Common myeloid progenitor, CD34-positive (primary cell): ENCODE results near the gene SCO1.

ENCODE experiments used
- CTCF ChIA-PET: fragments of 350-600 bp; sonication (Branson Sonifier 250); formaldehyde crosslinking; loops from one replicate; lab custom pipeline; 2021; ENCODE audit warnings: antibody characterized with exemption; lab: Charles Lee
- POLR2A ChIA-PET: fragments of 350-600 bp; sonication (Branson Sonifier 250); formaldehyde crosslinking; loops from one replicate; lab custom pipeline; 2021; ENCODE audit warnings: antibody characterized with exemption; lab: Charles Lee
- DNase-seq, 3 donors: peaks; one replicate each; pipeline versions ENCODE4 v3.0.0 to v3.0.0-alpha.2; 2013
- H3K27ac ChIP-seq, 2 experiments: 1 replicate in 1 of 2; 2 replicates in 1 of 2; pipeline ENCODE4 v1.7.0; 2013; ENCODE audit warnings: inconsistent platforms in 2 of 2, low read length in 2 of 2, mild to moderate bottlenecking in 2 of 2, low read depth in 1 of 2, moderate library complexity in 1 of 2; ENCODE audit not compliant: severe bottlenecking in 2 of 2, insufficient read depth in 1 of 2, poor library complexity in 1 of 2
- H3K27me3 ChIP-seq, 5 experiments: replicated peaks in 2 of 5; 1 replicate in 3 of 5; 2 replicates in 2 of 5; pipeline versions ENCODE4 v1.6.1 to v1.7.0; 2013; ENCODE audit warnings: low read length in 4 of 5, mild to moderate bottlenecking in 2 of 5, moderate library complexity in 2 of 5, inconsistent platforms in 1 of 5; ENCODE audit not compliant: insufficient read depth in 5 of 5, control insufficient read depth in 4 of 5
- H3K36me3 ChIP-seq, 4 experiments: 1 replicate in 2 of 4; 2 replicates in 2 of 4; pipeline versions ENCODE4 v1.6.1 to v1.7.0; 2013; ENCODE audit warnings: low read length in 3 of 4, control low read depth in 1 of 4, mild to moderate bottlenecking in 1 of 4; ENCODE audit not compliant: control insufficient read depth in 4 of 4, insufficient read depth in 4 of 4
- H3K4me1 ChIP-seq, 4 experiments: 1 replicate in 3 of 4; 2 replicates in 1 of 4; pipeline versions ENCODE4 v1.6.1 to v1.7.1; 2013; ENCODE audit warnings: low read length in 3 of 4, mild to moderate bottlenecking in 3 of 4, control low read depth in 1 of 4, inconsistent platforms in 1 of 4, moderate library complexity in 1 of 4; ENCODE audit not compliant: control insufficient read depth in 4 of 4, insufficient read depth in 4 of 4; ENCODE audit errors: control extremely low read depth in 1 of 4
- H3K4me3 ChIP-seq, 7 experiments: 1 replicate in 4 of 7; 2 replicates in 3 of 7; pipeline versions ENCODE4 v1.5.1 to v1.7.0; 2013; ENCODE audit warnings: mild to moderate bottlenecking in 7 of 7, low read length in 6 of 7, moderate library complexity in 6 of 7, inconsistent platforms in 2 of 7, low read depth in 2 of 7, control low read depth in 1 of 7; ENCODE audit not compliant: insufficient read depth in 4 of 7, control insufficient read depth in 1 of 7; ENCODE audit errors: extremely low read depth in 1 of 7
- H3K9me3 ChIP-seq, 5 experiments: 1 replicate in 4 of 5; 2 replicates in 1 of 5; pipeline versions ENCODE4 v1.6.1 to v1.7.1; 2013; ENCODE audit warnings: low read length in 4 of 5, mild to moderate bottlenecking in 2 of 5, inconsistent platforms in 1 of 5, low read depth in 1 of 5, moderate library complexity in 1 of 5; ENCODE audit not compliant: control insufficient read depth in 4 of 5, insufficient read depth in 2 of 5; ENCODE audit errors: control extremely low read depth in 1 of 5
- WGBS: methylation state at CpG from one replicate; pipeline ENCODE4 v1.1.5; 2013; ENCODE audit not compliant: insufficient coverage; 5-methylcytosine and 5-hydroxymethylcytosine counted together

Gene SCO1

GRCh38 chr17:10683853-10684252 lies 13.5 kb downstream of the SCO1 start:
- H3K27me3 ChIP-seq, result no peaks in the 10 kb centered on the region
- ChIA-PET CTCF (interaction anchor here (0.8 to 6.4 kb wide), 15 partner anchors 8 to 54 kb away, joined by 3 to 69 read pairs (median 7); no protein-coding TSS in a partner anchor), POLR2A (no interaction called here)
- DNase-seq, result peak; percentile 57 to 70 (median 67)
- no CpG with 5 or more reads among the region's 2 CpGs for WGBS
- H3K4me3 ChIP-seq, result no peak overlapping the region
- H3K36me3 ChIP-seq, result peaks cover 27 to 83% (median 47%) of the 10 kb centered on the region in 4 experiments
- H3K4me1 ChIP-seq, result no peaks in the 10 kb centered on the region
- no peaks in the 10 kb centered on the region for H3K9me3 ChIP-seq
- no peak overlapping the region for H3K27ac ChIP-seq

- no peaks in the 10 kb centered on the region for H3K27me3 ChIP-seq
- ChIA-PET CTCF (interaction anchor here (6.4 kb wide), 1 partner anchor 36 kb away, joined by 69 read pairs; no protein-coding TSS in a partner anchor), POLR2A (no interaction called here)
- H3K4me1 ChIP-seq, result no peaks in the 10 kb centered on the region
- no peaks in the 10 kb centered on the region for H3K9me3 ChIP-seq
- WGBS, result 98% methylated on average over 6 of the region's 7 CpGs
- H3K27ac ChIP-seq, result no peak overlapping the region
- DNase-seq, result no peak
- no peak overlapping the region for H3K4me3 ChIP-seq
- peaks cover 25 to 84% (median 58%) of the 10 kb centered on the region in 4 experiments for H3K36me3 ChIP-seq
Observed at GRCh38 chr17:10681866-10682446, 15.4 kb downstream of the SCO1 start.

GRCh38 chr17:10674704-10675103 lies 22.6 kb downstream of the SCO1 start:
- WGBS, result 93% methylated on average over 4 of the region's 4 CpGs
- POLR2A ChIA-PET, result no interaction called here
- Histone ChIP-seq H3K9me3 (no peaks in the 10 kb centered on the region), H3K27me3 (no peaks in the 10 kb centered on the region), H3K36me3 (peaks cover 0 to 44% (median 33%) of the 10 kb centered on the region in 4 experiments), H3K4me1 (no peaks in the 10 kb centered on the region), H3K27ac (no peak overlapping the region), H3K4me3 (no peak overlapping the region)
- DNase-seq, result no peak
- CTCF ChIA-PET, result interaction anchor here (1.2 to 1.6 kb wide), 3 partner anchors 9 to 28 kb away, joined by 4 to 6 read pairs (median 6); no protein-coding TSS in a partner anchor

- no peak overlapping the region for H3K27ac ChIP-seq
- DNase-seq, result no peak
- H3K36me3 ChIP-seq, result peaks cover 0 to 34% (median 22%) of the 10 kb centered on the region in 4 experiments
- CTCF ChIA-PET, result interaction anchor here (1.1 to 1.4 kb wide), 2 partner anchors 10 to 27 kb away, joined by 4 to 7 read pairs; no protein-coding TSS in a partner anchor
- POLR2A ChIA-PET, result no interaction called here
- H3K9me3 ChIP-seq, result no peaks in the 10 kb centered on the region
- H3K4me1 ChIP-seq, result no peaks in the 10 kb centered on the region
- 97% methylated on average over 12 of the region's 12 CpGs for WGBS
- H3K27me3 ChIP-seq, result no peaks in the 10 kb centered on the region
- no peak overlapping the region for H3K4me3 ChIP-seq
Observed at GRCh38 chr17:10673312-10673711, 24.0 kb downstream of the SCO1 start.

GRCh38 chr17:10668775-10669174 lies 28.6 kb downstream of the SCO1 start:
- DNase-seq, result no peak
- H3K4me3 ChIP-seq, result no peak overlapping the region
- H3K27ac ChIP-seq, result no peak overlapping the region
- ChIA-PET CTCF (interaction anchor here (0.6 to 1.8 kb wide), 2 partner anchors 22 to 48 kb away, joined by 3 to 5 read pairs; no protein-coding TSS in a partner anchor), POLR2A (no interaction called here)
- H3K27me3 ChIP-seq, result no peaks in the 10 kb centered on the region
- peaks cover 0 to 5% (median 4%) of the 10 kb centered on the region in 4 experiments for H3K36me3 ChIP-seq
- WGBS, result no CpG with 5 or more reads among the region's 1 CpG
- H3K4me1 ChIP-seq, result no peaks in the 10 kb centered on the region
- H3K9me3 ChIP-seq, result no peaks in the 10 kb centered on the region

GRCh38 chr17:10666906-10667305 lies 30.4 kb downstream of the SCO1 start:
- no peak for DNase-seq
- POLR2A ChIA-PET, result no interaction called here
- no peaks in the 10 kb centered on the region for H3K9me3 ChIP-seq
- no peak overlapping the region for H3K4me3 ChIP-seq
- WGBS, result no CpG with 5 or more reads among the region's 5 CpGs
- peaks cover 0 to under 1% (median 0%) of the 10 kb centered on the region in 4 experiments for H3K36me3 ChIP-seq
- CTCF ChIA-PET, result no interaction called here
- H3K27me3 ChIP-seq, result no peaks in the 10 kb centered on the region
- H3K27ac ChIP-seq, result no peak overlapping the region
- no peaks in the 10 kb centered on the region for H3K4me1 ChIP-seq

GRCh38 chr17:10664571-10664970 lies 32.8 kb downstream of the SCO1 start:
- 100% methylated on average over 7 of the region's 9 CpGs for WGBS
- CTCF ChIA-PET, result interaction anchor here (0.7 to 1.2 kb wide), 5 partner anchors 10 to 17 kb away, joined by 3 to 8 read pairs (median 3); no protein-coding TSS in a partner anchor
- no peak for DNase-seq

More at GRCh38 chr17:10664571-10664970, 32.8 kb downstream of the SCO1 start:
- no peak overlapping the region for H3K4me3 ChIP-seq
- no peaks in the 10 kb centered on the region for H3K4me1 ChIP-seq
- POLR2A ChIA-PET, result interaction anchor here (0.6 kb wide), 1 partner anchor 576 kb away, joined by 3 read pairs; no protein-coding TSS in a partner anchor
- no peaks in the 10 kb centered on the region for H3K27me3 ChIP-seq
- H3K27ac ChIP-seq, result no peak overlapping the region
- H3K36me3 ChIP-seq, result peaks cover 0 to 9% (median under 1%) of the 10 kb centered on the region in 4 experiments
- H3K9me3 ChIP-seq, result no peaks in the 10 kb centered on the region
